Fibroblast of upper back skin (primary cell): Measurements from ENCODE around the gene SLC16A1.
"Not testable (repeated sequence)": the region's sequence is repeated elsewhere in the genome, so short reads cannot be mapped to it uniquely, and the experiment has no call there.

Experiments used
- DNase-seq: peaks from one replicate; pipeline ENCODE4 v3.0.0-alpha.2; 2013

The SLC16A1 gene

GRCh38 chr1:112955773-112956543, at the start of gene SLC16A1:
TSS of gene SLC16A1 (minus strand) at chr1:112956196. CDS start at chr1:112929308, 26,888 bp downstream.
- DNase-seq, result peak; percentile 95

GRCh38 chr1:113003751-113004690, 48.0 kb upstream of the SLC16A1 start:
- DNase-seq, result no peak

GRCh38 chr1:113002297-113002696, 46.3 kb upstream of the SLC16A1 start:
- no peak for DNase-seq

- DNase-seq, result peak; percentile 39
Measured at GRCh38 chr1:112998592-112999235, 42.7 kb upstream of the SLC16A1 start.

GRCh38 chr1:112997781-112998180, 41.8 kb upstream of the SLC16A1 start:
- DNase-seq, result no peak

- DNase-seq, result no peak
Measured at GRCh38 chr1:112995890-112996289, 39.9 kb upstream of the SLC16A1 start.

- DNase-seq, result not testable (repeated sequence)
Measured at GRCh38 chr1:112995021-112995420, 39.0 kb upstream of the SLC16A1 start.

GRCh38 chr1:112992780-112993179, 36.8 kb upstream of the SLC16A1 start:
- DNase-seq, result no peak

- DNase-seq, result no peak
Measured at GRCh38 chr1:112991402-112992120, 35.6 kb upstream of the SLC16A1 start.

GRCh38 chr1:112990271-112990670, 34.3 kb upstream of the SLC16A1 start:
- DNase-seq, result no peak

- DNase-seq, result no peak
Measured at GRCh38 chr1:112988367-112988766, 32.4 kb upstream of the SLC16A1 start.

- DNase-seq, result no peak
Measured at GRCh38 chr1:112985123-112985522, 29.1 kb upstream of the SLC16A1 start.

- no peak for DNase-seq
Measured at GRCh38 chr1:112983537-112984131, 27.6 kb upstream of the SLC16A1 start.

GRCh38 chr1:112982853-112983536, 27.0 kb upstream of the SLC16A1 start:
- DNase-seq, result no peak

GRCh38 chr1:112982328-112982727, 26.3 kb upstream of the SLC16A1 start:
- no peak for DNase-seq

- not testable (repeated sequence) for DNase-seq
Measured at GRCh38 chr1:112981834-112982233, 25.8 kb upstream of the SLC16A1 start.

GRCh38 chr1:112981426-112981825, 25.4 kb upstream of the SLC16A1 start:
- no peak for DNase-seq

- no peak for DNase-seq
Measured at GRCh38 chr1:112975336-112975735, 19.3 kb upstream of the SLC16A1 start.

- DNase-seq, result no peak
Measured at GRCh38 chr1:112974646-112975045, 18.6 kb upstream of the SLC16A1 start.

GRCh38 chr1:112973788-112974187, 17.8 kb upstream of the SLC16A1 start:
- no peak for DNase-seq

- DNase-seq, result peak; percentile 49
Measured at GRCh38 chr1:112971006-112971405, 15.0 kb upstream of the SLC16A1 start.

GRCh38 chr1:112964347-112964746, 8.4 kb upstream of the SLC16A1 start:
- DNase-seq, result no peak
